Kidney (tissue), 14 donors: ENCODE results near the gene RAMACL. TPM values are rescaled to one million over a fixed set of nuclear protein-coding genes. Genes with fewer than 3 reads are reported as not detected.

Experiments
- DNase-seq, 5 donors: peaks; one replicate each; pipeline ENCODE4 v3.0.0-alpha.2; 2013 to 2020
- FAIRE-seq: peaks from 2 replicates; lab custom pipeline; 2012; peaks lifted over from hg19 to GRCh38; lab: Jason Lieb, UNC
- H3K27ac ChIP-seq, 2 donors: one replicate each; pipeline ENCODE4 v1.7.0; 2013; ENCODE audit warnings: low read depth in 2 of 2, low read length in 2 of 2, inconsistent platforms in 1 of 2
- H3K27me3 ChIP-seq: one replicate; pipeline ENCODE4 v1.7.1; 2013; ENCODE audit warnings: low read length, inconsistent platforms; ENCODE audit not compliant: control insufficient read depth, insufficient read depth
- H3K36me3 ChIP-seq, 3 donors: one replicate each; pipeline versions ENCODE4 v1.7.0 to v1.7.1; 2013; ENCODE audit warnings: low read length in 3 of 3, control low read depth in 1 of 3, inconsistent platforms in 1 of 3; ENCODE audit not compliant: insufficient read depth in 3 of 3, control insufficient read depth in 2 of 3
- H3K4me1 ChIP-seq, 3 donors: one replicate each; pipeline versions ENCODE4 v1.7.0 to v1.7.1; 2013; ENCODE audit warnings: low read length in 3 of 3, inconsistent platforms in 1 of 3, low read depth in 1 of 3; ENCODE audit not compliant: control insufficient read depth in 2 of 3, insufficient read depth in 2 of 3
- H3K4me3 ChIP-seq, 3 donors: one replicate each; pipeline versions ENCODE4 v1.7.0 to v1.8.1; 2013; ENCODE audit warnings: low read length in 3 of 3, control low read depth in 1 of 3, inconsistent platforms in 1 of 3
- H3K9ac ChIP-seq, 3 donors: one replicate each; pipeline versions ENCODE4 v1.7.0 to v1.7.1; 2013; ENCODE audit warnings: low read length in 3 of 3, control low read depth in 1 of 3, inconsistent platforms in 1 of 3
- H3K9me3 ChIP-seq, 3 donors: one replicate each; pipeline versions ENCODE4 v1.7.0 to v1.7.1; 2013; ENCODE audit warnings: low read length in 3 of 3, control low read depth in 1 of 3, inconsistent platforms in 1 of 3; ENCODE audit not compliant: control insufficient read depth in 2 of 3, insufficient read depth in 1 of 3
- intact Hi-C: fragments of 100-400 bp; cut with DNase I; formaldehyde crosslinking; loops from one replicate; pipeline ENCODE4 v1.11.1; 2022
- polyA plus RNA-seq: library from polyadenylated mRNA; stranded (reverse); fragments of 350-450 nt; fragmentation: Illumina TruSeq; extraction: RNeasy Lipid Tissue Mini Kit (QIAGEN cat#74804); gene quantifications from one replicate; pipeline ENCODE4 v1.2.3, GENCODE V29; 2014; ENCODE audit warnings: low read depth, low replicate concordance; ENCODE audit not compliant: insufficient read depth
- total RNA-seq: library from RNA; stranded (reverse); fragmentation: NEBNext Ultra II Directional; extraction: Animal tissue kit (Norgen Biotek cat#: 25700); gene quantifications from one replicate; pipeline ENCODE4 v1.2.1, GENCODE V29; 2021
- TF ChIP-seq, protein P1 (sequence below): IDR thresholded peaks from 3 replicates; pipeline ENCODE4 v1.5.1; 2012; ENCODE audit warnings: mild to moderate bottlenecking, moderate library complexity, borderline replicate concordance; ENCODE audit not compliant: insufficient read depth; ENCODE audit errors: extremely low read depth
- donor health status: control.
- donor health status: control.
- donor health status: control.
- donor health status: control.
- donor health status: control.
- donor health status: DM: yes; HTN: yes; CAD: no.
- donor health status: Normal renal cell carcinoma (clear cell type).

RAMACL gene
- total and polyA plus RNA-seq, 2 donors from 2014 or later, result 1.9 TPM; not detected in 1

DNA sequence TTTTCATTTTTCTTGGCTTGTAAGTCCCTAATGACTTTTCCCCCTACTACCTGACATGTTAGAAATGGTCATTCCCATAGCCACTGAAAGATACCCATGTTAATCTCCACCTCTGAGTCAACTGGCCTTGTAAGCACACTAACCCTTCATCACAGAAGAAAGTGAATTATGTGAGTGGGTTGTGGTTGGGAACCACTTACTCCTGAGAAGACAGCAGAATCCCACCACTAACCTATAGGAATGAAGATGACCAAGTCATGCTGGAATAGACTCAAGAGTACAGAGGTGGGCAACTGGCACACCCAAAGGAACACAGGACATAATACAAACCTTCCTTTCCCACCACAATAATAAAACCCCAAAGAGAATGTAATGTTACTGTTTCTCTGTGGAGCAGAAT lies 30.1 kb downstream of the RAMACL start:
- intact Hi-C loops, result no loop called here
- DNase-seq (no peak), FAIRE-seq (no peak)
- H3K27ac ChIP-seq, result peak overlapping the region; percentile 22 to 82
- TF ChIP-seq, protein P1, sequence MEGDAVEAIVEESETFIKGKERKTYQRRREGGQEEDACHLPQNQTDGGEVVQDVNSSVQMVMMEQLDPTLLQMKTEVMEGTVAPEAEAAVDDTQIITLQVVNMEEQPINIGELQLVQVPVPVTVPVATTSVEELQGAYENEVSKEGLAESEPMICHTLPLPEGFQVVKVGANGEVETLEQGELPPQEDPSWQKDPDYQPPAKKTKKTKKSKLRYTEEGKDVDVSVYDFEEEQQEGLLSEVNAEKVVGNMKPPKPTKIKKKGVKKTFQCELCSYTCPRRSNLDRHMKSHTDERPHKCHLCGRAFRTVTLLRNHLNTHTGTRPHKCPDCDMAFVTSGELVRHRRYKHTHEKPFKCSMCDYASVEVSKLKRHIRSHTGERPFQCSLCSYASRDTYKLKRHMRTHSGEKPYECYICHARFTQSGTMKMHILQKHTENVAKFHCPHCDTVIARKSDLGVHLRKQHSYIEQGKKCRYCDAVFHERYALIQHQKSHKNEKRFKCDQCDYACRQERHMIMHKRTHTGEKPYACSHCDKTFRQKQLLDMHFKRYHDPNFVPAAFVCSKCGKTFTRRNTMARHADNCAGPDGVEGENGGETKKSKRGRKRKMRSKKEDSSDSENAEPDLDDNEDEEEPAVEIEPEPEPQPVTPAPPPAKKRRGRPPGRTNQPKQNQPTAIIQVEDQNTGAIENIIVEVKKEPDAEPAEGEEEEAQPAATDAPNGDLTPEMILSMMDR, result no peak
- no peaks in the 10 kb centered on the region for H3K36me3 ChIP-seq
- no peak overlapping the region for H3K4me3 ChIP-seq
- no peaks in the 10 kb centered on the region for H3K9me3 ChIP-seq
- peaks cover 0 to 15% (median 3%) of the 10 kb centered on the region in 3 donors for H3K4me1 ChIP-seq
- H3K27me3 ChIP-seq, result no peaks in the 10 kb centered on the region
- H3K9ac ChIP-seq, result no peak overlapping the region

DNA sequence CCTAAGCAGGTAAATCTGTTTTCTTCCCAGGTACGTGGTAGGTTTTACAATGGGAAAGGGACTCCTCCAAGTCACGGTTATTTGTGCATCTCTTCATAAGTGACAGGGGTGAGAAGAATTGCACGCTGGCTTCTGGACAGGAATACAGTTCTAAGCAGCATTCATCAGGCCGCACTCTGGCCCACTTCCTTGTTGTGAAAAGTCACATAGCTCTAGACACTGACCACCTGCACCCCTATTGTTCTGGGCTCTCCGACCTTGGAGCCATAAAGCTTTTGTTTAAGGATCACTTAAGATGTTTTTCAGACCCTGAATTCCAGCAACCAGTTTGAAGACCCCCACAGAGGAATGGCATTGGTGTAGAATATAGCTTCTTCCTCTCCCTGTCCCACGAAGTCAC lies 31.4 kb downstream of the RAMACL start:
- no peak overlapping the region for H3K27ac ChIP-seq
- H3K4me3 ChIP-seq, result no peak overlapping the region
- FAIRE-seq (no peak), DNase-seq (no peak)
- H3K9me3 ChIP-seq, result no peaks in the 10 kb centered on the region
- no peak overlapping the region for H3K9ac ChIP-seq
- TF ChIP-seq, protein P1, result no peak
- H3K27me3 ChIP-seq, result no peaks in the 10 kb centered on the region
- intact Hi-C loops, result no loop called here
- no peaks in the 10 kb centered on the region for H3K36me3 ChIP-seq
- peaks cover 0 to 15% (median 3%) of the 10 kb centered on the region in 3 donors for H3K4me1 ChIP-seq

DNA sequence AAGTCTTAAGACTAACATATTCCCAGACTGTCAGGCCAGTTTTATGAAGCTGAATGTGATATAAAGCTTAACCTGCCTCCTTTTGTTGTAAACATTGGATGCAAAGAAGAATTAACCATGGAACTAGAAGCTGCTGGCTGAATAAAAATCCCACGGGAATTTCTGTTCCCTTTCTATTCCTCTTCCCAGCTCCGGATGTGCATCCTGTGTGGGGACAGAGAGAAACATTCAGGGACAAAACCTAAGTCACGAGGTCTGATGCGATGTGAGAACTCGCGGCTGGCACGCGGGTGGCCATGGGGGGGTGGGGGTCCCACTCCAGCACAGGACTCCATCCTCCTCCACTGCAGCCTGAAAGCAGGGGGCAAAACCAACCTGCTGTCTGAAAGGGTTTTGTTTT lies 32.2 kb downstream of the RAMACL start:
- H3K9ac ChIP-seq, result no peak overlapping the region
- TF ChIP-seq, protein P1, result no peak
- intact Hi-C loops, result no loop called here

More for the DNA sequence above, 32.2 kb downstream of the RAMACL start:
- Histone ChIP-seq H3K27ac (peak overlapping the region; percentile 28 to 57), H3K4me1 (peaks cover 0 to 15% (median 3%) of the 10 kb centered on the region in 3 donors), H3K9me3 (no peaks in the 10 kb centered on the region), H3K36me3 (no peaks in the 10 kb centered on the region), H3K4me3 (peak overlapping the region in 1 of 3 donors; percentile 17), H3K27me3 (no peaks in the 10 kb centered on the region)
- peak in 1 of 5 donors; percentile 60 for DNase-seq
- no peak for FAIRE-seq
